Lung microvascular endothelial cell (primary cell): Measurements from ENCODE around the gene PBLD. TPM values are rescaled to one million over a fixed set of nuclear protein-coding genes. Genes with fewer than 3 reads are reported as not detected.
A peak's percentile ranks its signal among the peaks of the same experiment; 100 is the strongest.

Source experiments
- DNase-seq, 2 donors: peaks; one replicate each; pipeline versions ENCODE4 v3.0.0 to v3.0.0-alpha.2; 2010; ENCODE audit warnings: low read depth in 2 of 2
- total RNA-seq: library from RNA; depleted of rRNA; stranded (reverse); fragments of >200 nt; gene quantifications from 2 replicates; pipeline ENCODE4 v1.2.1, GENCODE V29; 2014

The PBLD gene
- total RNA-seq: 3.2 and 3.5 TPM in 2 replicates

GRCh38 chr10:68332259-68333057, at the start of gene PBLD:
TSS of gene PBLD (minus strand) at chr10:68332928. CDS start at chr10:68306844, 26,084 bp downstream.
- DNase-seq: peak; percentile 82 to 86

GRCh38 chr10:68371604-68372003, 38.9 kb upstream of the PBLD start:
- no peak for DNase-seq

GRCh38 chr10:68367121-68367520, 34.4 kb upstream of the PBLD start:
- no peak for DNase-seq

- DNase-seq: no peak
These were observed 33.9 kb upstream of the PBLD start for GRCh38 chr10:68366600-68366999.

- no peak for DNase-seq
These were observed 32.9 kb upstream of the PBLD start for GRCh38 chr10:68365611-68366010.

GRCh38 chr10:68364101-68364886, 31.6 kb upstream of the PBLD start:
- no peak for DNase-seq

GRCh38 chr10:68362590-68362989, 29.9 kb upstream of the PBLD start:
- DNase-seq: no peak

- DNase-seq: no peak
These were observed 26.5 kb upstream of the PBLD start for GRCh38 chr10:68359189-68359588.

GRCh38 chr10:68353537-68353936, 20.8 kb upstream of the PBLD start:
- no peak for DNase-seq

- peak; percentile 66 to 71 for DNase-seq
These were observed 15.6 kb upstream of the PBLD start for GRCh38 chr10:68348265-68348741.

- no peak for DNase-seq
These were observed 14.0 kb upstream of the PBLD start for GRCh38 chr10:68346774-68347173.

- no peak for DNase-seq
These were observed 12.9 kb upstream of the PBLD start for GRCh38 chr10:68345621-68346020.

GRCh38 chr10:68342909-68343516, 10.3 kb upstream of the PBLD start:
- no peak for DNase-seq

GRCh38 chr10:68340358-68341080, 7.8 kb upstream of the PBLD start:
- DNase-seq: no peak

- no peak for DNase-seq
These were observed 4.1 kb upstream of the PBLD start for GRCh38 chr10:68336754-68337351.

- no peak for DNase-seq
These were observed 2.1 kb upstream of the PBLD start for GRCh38 chr10:68334672-68335467.

- DNase-seq: peak in 1 of 2 donors; percentile 16
These were observed 1.0 kb upstream of the PBLD start for GRCh38 chr10:68333440-68334431.

- no peak for DNase-seq
These were observed 299 bp upstream of the PBLD start for GRCh38 chr10:68333058-68333395.
